GM12878 (cell line): ENCODE data around the gene MYO7B. TPM values are rescaled to one million over a fixed set of nuclear protein-coding genes. Genes with fewer than 3 reads are reported as not detected.

ENCODE experiments used
- ATAC-seq: fragments of 200-7000 bp; cut with Tn5 transposase; 3 replicates; pipeline ENCODE4 v1.9.1; 2020; ENCODE audit warnings: mild to moderate bottlenecking, moderate library complexity
- BruUV-seq: library from RNA; stranded (reverse); fragments of 400-500 nt; replicated peaks from 2 replicates; lab custom pipeline; 2021; lab: Mats Ljungman, UMichigan
- CTCF ChIA-PET: fragments of 300-600 bp; sonication (Branson Sonifier 250); formaldehyde crosslinking; extraction: SDS; loops from one replicate; lab custom pipeline; 2021; ENCODE audit warnings: inconsistent platforms; lab: Yijun Ruan, JAX
- POLR2A ChIA-PET: fragments of 350-600 bp; formaldehyde crosslinking; extraction: SDS; loops from one replicate; lab custom pipeline; 2021; ENCODE audit warnings: inconsistent platforms; lab: Charles Lee
- RAD21 ChIA-PET: fragments of 300-600 bp; sonication (Branson Sonifier 250); formaldehyde crosslinking; loops from one replicate; lab custom pipeline; 2023; ENCODE audit warnings: antibody characterized with exemption; ENCODE audit not compliant: unreplicated experiment; lab: Charles Lee
- SMC1A ChIA-PET: fragments of 300-600 bp; sonication (Branson Sonifier 250); formaldehyde crosslinking; loops from one replicate; lab custom pipeline; 2023; ENCODE audit not compliant: unreplicated experiment, uncharacterized antibody; lab: Charles Lee
- DNase-seq: peaks from one replicate; pipeline ENCODE4 v3.0.0-alpha.2; 2011; ENCODE audit warnings: low read depth, low spot score
- FAIRE-seq: peaks from 3 replicates; lab custom pipeline; 2011; peaks lifted over from hg19 to GRCh38; lab: Jason Lieb, UNC
- H2AFZ ChIP-seq: 2 replicates; pipeline ENCODE4 v1.6.0; 2011; ENCODE audit warnings: low read depth, low read length, control low read depth; ENCODE audit not compliant: control insufficient read depth
- H3K27ac ChIP-seq: 2 replicates; pipeline ENCODE4 v1.5.1; 2011; ENCODE audit warnings: control low read depth; ENCODE audit not compliant: control insufficient read depth, insufficient read depth
- H3K27me3 ChIP-seq, 2 experiments: replicated peaks in 1 of 2; 2 replicates each; pipeline versions ENCODE4 v1.6.0 to v1.6.1; 2011; ENCODE audit warnings: low read length in 1 of 2; ENCODE audit not compliant: control insufficient read depth in 2 of 2, insufficient read depth in 2 of 2
- H3K36me3 ChIP-seq, 2 experiments: 2 replicates each; pipeline ENCODE4 v1.5.1; 2011; ENCODE audit warnings: low read length in 1 of 2; ENCODE audit not compliant: control insufficient read depth in 2 of 2, insufficient read depth in 2 of 2
- H3K4me1 ChIP-seq: 2 replicates; pipeline ENCODE4 v1.6.1; 2011; ENCODE audit warnings: mild to moderate bottlenecking, low read length, moderate library complexity, mixed read lengths; ENCODE audit not compliant: control insufficient read depth, insufficient read depth
- H3K4me2 ChIP-seq: 2 replicates; pipeline ENCODE4 v1.6.0; 2011; ENCODE audit warnings: control low read depth; ENCODE audit not compliant: control insufficient read depth, insufficient read depth
- H3K4me3 ChIP-seq: fragments of 200-600 bp; sonication (generic); 2 replicates; pipeline ENCODE4 v1.5.1; 2016
- H3K79me2 ChIP-seq: 2 replicates; pipeline ENCODE4 v1.6.0; 2011; ENCODE audit warnings: low read length; ENCODE audit not compliant: control insufficient read depth, insufficient read depth
- H3K9ac ChIP-seq: 2 replicates; pipeline ENCODE4 v1.8.0; 2011; ENCODE audit warnings: low read length, control low read depth, mixed read lengths; ENCODE audit not compliant: control insufficient read depth, insufficient read depth
- H3K9me3 ChIP-seq: replicated peaks from 3 replicates; pipeline ENCODE4 v1.5.1; 2011; ENCODE audit warnings: mild to moderate bottlenecking, low read length; ENCODE audit not compliant: control insufficient read depth, insufficient read depth
- H4K20me1 ChIP-seq: 2 replicates; pipeline ENCODE4 v1.6.0; 2011; ENCODE audit not compliant: control insufficient read depth, insufficient read depth
- MYC ChIP-seq: IDR thresholded peaks from 2 replicates; pipeline ENCODE4 v1.6.1; 2011; ENCODE audit warnings: mild to moderate bottlenecking, low read length, moderate library complexity, inconsistent platforms; ENCODE audit not compliant: insufficient read depth, insufficient replicate concordance, insufficient read length, severe bottlenecking
- PML ChIP-seq: IDR thresholded peaks from 2 replicates; pipeline ENCODE4 v1.6.1; 2012; ENCODE audit warnings: low read length, inconsistent platforms
- RUNX3 ChIP-seq: IDR thresholded peaks from 2 replicates; pipeline ENCODE4 v1.6.1; 2012; ENCODE audit warnings: low read length, inconsistent platforms
- SMC3 ChIP-seq: IDR thresholded peaks from 2 replicates; pipeline ENCODE4 v1.6.1; 2011; ENCODE audit warnings: low read length, improper control_type of control experiment, borderline replicate concordance
- TBL1XR1 ChIP-seq: IDR thresholded peaks from 2 replicates; pipeline ENCODE4 v1.6.1; 2012; ENCODE audit warnings: low read depth, low read length, improper control_type of control experiment
- YY1 ChIP-seq: IDR thresholded peaks from 2 replicates; pipeline ENCODE4 v1.6.1; 2011; ENCODE audit warnings: low read depth, mild to moderate bottlenecking, low read length
- WGBS: methylation state at CpG from one replicate; pipeline ENCODE4 v1.1.6; 2016; ENCODE audit warnings: low lambda C conversion rate; ENCODE audit not compliant: insufficient replicate concordance, insufficient coverage; ENCODE audit errors: missing lambda C conversion rate; 5-methylcytosine and 5-hydroxymethylcytosine counted together
- in situ Hi-C: fragments of 300-500 bp; cut with MboI; formaldehyde crosslinking; loops from 9 replicates; pipeline ENCODE4 v1.14.3; 2018; ENCODE audit warnings: mixed read lengths
- intact Hi-C: fragments of 100-400 bp; cut with micrococcal nuclease; formaldehyde crosslinking; loops from one replicate; pipeline ENCODE4 v1.14.2; 2022; ENCODE audit not compliant: unreplicated experiment
- polyA plus RNA-seq, 11 experiments: library from polyadenylated mRNA; depleted of rRNA in 4 of 11; unstranded in 6 of 11; stranded (reverse) in 5 of 11; fragments of >200 nt; fragmentation: Nextera tagmentation in 4 of 11; fragmentation: Illumina TruSeq in 1 of 11; extraction: Ambion mirVana in 4 of 11; extraction: Trizol in 1 of 11; gene quantifications; 1 replicate in 1 of 11; 2 replicates in 10 of 11; pipeline versions ENCODE4 v1.2.1 to v1.2.3, GENCODE V29; 2011 to 2016; ENCODE audit warnings: inconsistent platforms in 2 of 11, missing spikeins in 2 of 11, low read depth in 1 of 11
- total RNA-seq, 4 experiments: library from RNA; depleted of rRNA in 3 of 4; stranded (reverse); fragments of >200 nt in 3 of 4; fragmentation: Illumina TruSeq in 1 of 4; extraction: Trizol in 1 of 4; gene quantifications; 2 replicates each; pipeline versions ENCODE4 v1.2.1 to v1.2.3, GENCODE V29; 2013 to 2021
- TF ChIP-seq, protein P1 (sequence below): fragments of 450-650 bp; formaldehyde crosslinking; IDR thresholded peaks from 2 replicates; pipeline ENCODE4 v1.5.0; 2022; ENCODE audit warnings: mild to moderate bottlenecking, missing genetic modification characterization
- TF ChIP-seq, protein P2 (sequence below): IDR thresholded peaks from 2 replicates; pipeline ENCODE4 v1.6.1; 2012; ENCODE audit warnings: low read depth, low read length, improper control_type of control experiment
- TF ChIP-seq, protein P3 (sequence below): fragments of 450-650 bp; formaldehyde crosslinking; IDR thresholded peaks from 2 replicates; pipeline ENCODE4 v1.4.0; 2022; ENCODE audit warnings: mild to moderate bottlenecking, moderate library complexity

MYO7B gene
- total and polyA plus RNA-seq, 10 of the 15 experiments (the other 5 are each of a cell fraction or from before 2014, with no cell fraction given) = 0.08 to 4.8 (median 1.2) TPM

DNA sequence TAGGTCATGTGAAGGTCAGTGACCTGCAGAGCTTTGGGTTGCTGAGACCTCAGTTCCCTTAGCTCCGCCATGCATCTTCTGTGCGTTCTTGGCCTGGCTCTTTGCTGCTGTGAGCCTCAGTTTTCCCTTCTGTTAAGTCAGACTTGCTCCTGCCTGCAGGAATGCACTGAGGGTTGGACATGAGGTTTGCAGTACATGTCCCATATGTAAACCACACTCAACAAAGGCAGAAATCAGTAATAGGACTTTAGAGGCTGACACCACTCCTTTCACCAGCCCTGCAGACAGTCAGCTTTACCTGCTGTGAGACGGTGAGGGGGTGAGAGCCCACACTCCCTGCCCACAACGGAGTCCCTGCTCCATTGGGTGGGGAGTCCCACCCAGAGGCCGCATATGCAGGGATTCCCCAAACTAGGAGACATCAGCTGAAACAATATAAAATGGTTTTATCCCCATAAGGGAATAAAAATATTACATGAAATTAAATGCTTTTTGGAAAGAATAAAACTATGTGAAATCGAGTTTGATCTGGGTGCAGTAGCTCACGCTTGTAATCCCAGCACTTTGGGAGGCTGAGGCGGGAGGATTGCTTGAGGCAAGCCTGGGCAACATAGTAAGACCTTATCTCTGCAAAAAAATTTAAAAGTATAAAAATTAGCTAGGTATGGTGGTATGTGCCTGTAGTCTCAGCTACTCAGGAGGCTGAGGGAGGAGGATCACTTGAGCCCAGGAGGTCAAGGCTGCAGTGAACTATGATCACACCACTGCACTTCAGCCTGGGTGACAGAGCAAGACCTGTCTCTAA is 55.1 kb downstream of the MYO7B start (continued):
- TF ChIP-seq, protein P1, sequence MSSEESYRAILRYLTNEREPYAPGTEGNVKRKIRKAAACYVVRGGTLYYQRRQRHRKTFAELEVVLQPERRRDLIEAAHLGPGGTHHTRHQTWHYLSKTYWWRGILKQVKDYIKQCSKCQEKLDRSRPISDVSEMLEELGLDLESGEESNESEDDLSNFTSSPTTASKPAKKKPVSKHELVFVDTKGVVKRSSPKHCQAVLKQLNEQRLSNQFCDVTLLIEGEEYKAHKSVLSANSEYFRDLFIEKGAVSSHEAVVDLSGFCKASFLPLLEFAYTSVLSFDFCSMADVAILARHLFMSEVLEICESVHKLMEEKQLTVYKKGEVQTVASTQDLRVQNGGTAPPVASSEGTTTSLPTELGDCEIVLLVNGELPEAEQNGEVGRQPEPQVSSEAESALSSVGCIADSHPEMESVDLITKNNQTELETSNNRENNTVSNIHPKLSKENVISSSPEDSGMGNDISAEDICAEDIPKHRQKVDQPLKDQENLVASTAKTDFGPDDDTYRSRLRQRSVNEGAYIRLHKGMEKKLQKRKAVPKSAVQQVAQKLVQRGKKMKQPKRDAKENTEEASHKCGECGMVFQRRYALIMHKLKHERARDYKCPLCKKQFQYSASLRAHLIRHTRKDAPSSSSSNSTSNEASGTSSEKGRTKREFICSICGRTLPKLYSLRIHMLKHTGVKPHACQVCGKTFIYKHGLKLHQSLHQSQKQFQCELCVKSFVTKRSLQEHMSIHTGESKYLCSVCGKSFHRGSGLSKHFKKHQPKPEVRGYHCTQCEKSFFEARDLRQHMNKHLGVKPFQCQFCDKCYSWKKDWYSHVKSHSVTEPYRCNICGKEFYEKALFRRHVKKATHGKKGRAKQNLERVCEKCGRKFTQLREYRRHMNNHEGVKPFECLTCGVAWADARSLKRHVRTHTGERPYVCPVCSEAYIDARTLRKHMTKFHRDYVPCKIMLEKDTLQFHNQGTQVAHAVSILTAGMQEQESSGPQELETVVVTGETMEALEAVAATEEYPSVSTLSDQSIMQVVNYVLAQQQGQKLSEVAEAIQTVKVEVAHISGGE (CRISPR knock-in tag) = no peak

DNA sequence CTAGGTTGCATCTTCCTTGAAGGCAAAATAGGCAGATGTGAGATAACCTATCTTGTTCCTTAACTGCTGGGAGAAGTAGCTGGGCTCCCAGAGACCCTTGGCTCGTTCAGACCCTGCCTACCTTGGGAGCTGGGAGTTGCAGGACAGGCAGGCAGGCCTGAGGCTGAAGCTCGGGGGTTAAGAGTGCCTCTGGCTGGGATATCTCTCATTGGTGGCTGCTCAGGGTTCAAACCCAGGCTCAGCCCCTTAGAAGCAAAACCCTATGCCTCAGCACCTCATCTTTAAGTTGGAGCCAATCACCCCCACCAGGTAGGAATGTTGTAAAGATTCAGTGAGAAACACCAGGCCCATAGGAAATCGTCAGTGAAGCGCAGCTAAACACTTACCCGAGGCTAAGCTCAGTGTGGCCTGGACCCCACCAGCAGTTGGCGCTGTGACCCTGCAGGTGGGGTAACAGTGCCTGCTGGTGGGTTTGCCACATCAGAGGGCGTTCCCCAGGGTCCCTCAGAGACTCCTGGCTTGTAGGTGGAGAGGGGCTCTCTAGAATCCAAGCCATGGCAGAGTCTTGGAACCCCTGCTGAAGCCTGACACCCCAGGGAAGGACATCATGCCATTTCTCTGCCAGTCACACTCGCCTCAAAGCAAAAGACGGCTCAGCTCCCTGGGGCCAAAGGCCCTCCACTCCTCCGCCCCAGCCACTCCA is 55.9 kb downstream of the MYO7B start:
- peak; percentile 95 for FAIRE-seq
- H3K79me2 ChIP-seq = no peaks in the 10 kb centered on the region
- in situ Hi-C loops = no loop called here
- H3K36me3 ChIP-seq = no peaks in the 10 kb centered on the region
- peak overlapping the region; percentile 48; the same call in 1 of the 2 replicates for H2AFZ ChIP-seq
- ChIA-PET CTCF (interaction anchor here (0.5 to 4.5 kb wide), 52 partner anchors 8 to 643 kb away, joined by 3 to 90 read pairs (median 4); partner anchors contain the start of genes IWS1 and WDR33), RAD21 (interaction anchor here (0.6 to 2.0 kb wide), 24 partner anchors 13 to 643 kb away, joined by 3 to 23 read pairs (median 3); partner anchors contain the start of genes IWS1 and WDR33), SMC1A (interaction anchor here (0.5 to 2.3 kb wide), 21 partner anchors 9 to 293 kb away, joined by 3 to 26 read pairs (median 3); no protein-coding TSS in a partner anchor), POLR2A (interaction anchor here (0.5 kb wide), 1 partner anchor 237 kb away, joined by 3 read pairs; no protein-coding TSS in a partner anchor)
- intact Hi-C loops = loop anchor here (1.0 kb wide), 1 partner anchor 58 kb away; no protein-coding TSS in a partner anchor
- DNase-seq = no peak
- H3K9me3 ChIP-seq = no peaks in the 10 kb centered on the region
- no peaks in the 10 kb centered on the region for H3K27me3 ChIP-seq
- H3K9ac ChIP-seq = no peak overlapping the region
- no peak overlapping the region for H3K4me3 ChIP-seq
- H3K4me2 ChIP-seq = no peak overlapping the region
- H4K20me1 ChIP-seq = no peaks in the 10 kb centered on the region
- ATAC-seq = peak; percentile 98
- WGBS = 32% methylated on average over 10 of the region's 10 CpGs
- H3K4me1 ChIP-seq = no peaks in the 10 kb centered on the region
- no TSS peak for BruUV-seq
- H3K27ac ChIP-seq = no peak overlapping the region
- TF ChIP-seq, protein P2, sequence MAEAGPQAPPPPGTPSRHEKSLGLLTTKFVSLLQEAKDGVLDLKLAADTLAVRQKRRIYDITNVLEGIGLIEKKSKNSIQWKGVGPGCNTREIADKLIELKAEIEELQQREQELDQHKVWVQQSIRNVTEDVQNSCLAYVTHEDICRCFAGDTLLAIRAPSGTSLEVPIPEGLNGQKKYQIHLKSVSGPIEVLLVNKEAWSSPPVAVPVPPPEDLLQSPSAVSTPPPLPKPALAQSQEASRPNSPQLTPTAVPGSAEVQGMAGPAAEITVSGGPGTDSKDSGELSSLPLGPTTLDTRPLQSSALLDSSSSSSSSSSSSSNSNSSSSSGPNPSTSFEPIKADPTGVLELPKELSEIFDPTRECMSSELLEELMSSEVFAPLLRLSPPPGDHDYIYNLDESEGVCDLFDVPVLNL = no peak
- TF ChIP-seq SMC3 (peak; percentile 79), RUNX3 (peak; percentile 40), PML (no peak), YY1 (0 out of 2 replicates have a peak, but pooled peaks have one; percentile 58), MYC (no peak), TBL1XR1 (no peak)
- TF ChIP-seq, protein P3, sequence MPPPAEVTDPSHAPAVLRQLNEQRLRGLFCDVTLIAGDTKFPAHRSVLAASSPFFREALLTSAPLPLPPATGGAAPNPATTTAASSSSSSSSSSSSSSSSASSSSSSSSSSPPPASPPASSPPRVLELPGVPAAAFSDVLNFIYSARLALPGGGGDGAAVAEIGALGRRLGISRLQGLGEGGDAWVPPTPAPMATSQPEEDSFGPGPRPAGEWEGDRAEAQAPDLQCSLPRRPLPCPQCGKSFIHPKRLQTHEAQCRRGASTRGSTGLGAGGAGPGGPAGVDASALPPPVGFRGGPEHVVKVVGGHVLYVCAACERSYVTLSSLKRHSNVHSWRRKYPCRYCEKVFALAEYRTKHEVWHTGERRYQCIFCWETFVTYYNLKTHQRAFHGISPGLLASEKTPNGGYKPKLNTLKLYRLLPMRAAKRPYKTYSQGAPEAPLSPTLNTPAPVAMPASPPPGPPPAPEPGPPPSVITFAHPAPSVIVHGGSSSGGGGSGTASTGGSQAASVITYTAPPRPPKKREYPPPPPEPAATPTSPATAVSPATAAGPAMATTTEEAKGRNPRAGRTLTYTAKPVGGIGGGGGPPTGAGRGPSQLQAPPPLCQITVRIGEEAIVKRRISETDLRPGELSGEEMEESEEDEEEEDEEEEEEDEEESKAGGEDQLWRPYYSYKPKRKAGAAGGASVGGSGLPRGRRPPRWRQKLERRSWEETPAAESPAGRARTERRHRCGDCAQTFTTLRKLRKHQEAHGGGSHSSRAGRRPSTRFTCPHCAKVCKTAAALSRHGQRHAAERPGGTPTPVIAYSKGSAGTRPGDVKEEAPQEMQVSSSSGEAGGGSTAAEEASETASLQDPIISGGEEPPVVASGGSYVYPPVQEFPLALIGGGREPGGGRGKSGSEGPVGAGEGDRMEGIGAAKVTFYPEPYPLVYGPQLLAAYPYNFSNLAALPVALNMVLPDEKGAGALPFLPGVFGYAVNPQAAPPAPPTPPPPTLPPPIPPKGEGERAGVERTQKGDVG (CRISPR knock-in tag) = no peak
